ENCODE results near the gene TNNI3. TPM values are rescaled to one million over a fixed set of nuclear protein-coding genes. Genes with fewer than 3 reads are reported as not detected.

Gene TNNI3
- total and polyA plus RNA-seq, 9 of the 15 experiments (the other 6 are each of a cell fraction or from before 2014, with no cell fraction given) = 4.7 to 158 (median 42.0) TPM

DNA sequence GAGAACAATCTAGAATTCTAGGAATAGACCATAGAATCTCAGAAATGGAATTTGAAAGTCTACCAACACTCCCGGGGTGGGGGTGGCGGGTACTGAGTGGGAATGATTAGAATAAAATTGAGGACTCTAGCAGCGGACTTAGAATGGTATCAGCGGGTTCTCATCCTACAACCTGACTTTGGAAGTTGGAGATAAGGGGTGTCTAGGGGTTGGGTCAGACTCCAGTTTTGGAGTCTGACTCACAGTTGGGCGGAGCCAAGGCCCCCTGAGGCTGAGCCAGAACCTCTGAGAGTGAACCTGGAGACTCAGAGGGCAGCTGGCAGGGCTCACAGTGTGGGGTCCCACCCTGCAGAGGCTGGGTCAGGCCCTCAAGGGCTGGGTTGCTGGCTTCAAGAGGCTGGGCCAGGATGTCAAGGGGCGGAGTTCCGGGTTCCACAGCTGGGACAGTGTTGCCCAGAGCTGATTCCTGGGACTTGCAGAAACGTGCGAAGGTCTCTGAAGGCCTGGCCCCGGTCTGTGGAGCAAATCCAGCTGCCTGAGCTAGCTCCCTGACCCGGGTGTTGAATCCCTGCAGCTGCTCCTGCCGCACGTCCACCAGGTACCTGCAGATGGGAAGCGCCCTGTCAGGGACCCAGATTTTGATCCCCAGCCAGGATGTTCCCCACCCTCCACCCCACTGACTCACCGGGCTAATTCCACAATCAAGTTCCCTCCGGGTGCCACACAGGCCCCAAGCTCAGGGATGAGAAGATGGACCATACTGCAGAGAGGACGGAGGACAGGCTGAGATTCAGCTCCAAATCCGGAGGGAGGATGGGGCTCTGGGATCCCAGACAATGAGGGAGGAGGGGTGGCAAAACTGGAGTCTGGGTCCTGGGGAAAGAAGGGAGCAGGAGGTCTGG lies 1.6 kb upstream of the TNNI3 start (continued):
- TF ChIP-seq ZNF174 (CRISPR knock-in tag; IDR thresholded peaks at IDR 0.05) (no peak), SMAD2 (IDR thresholded peaks at IDR 0.05; ENCODE audit: low read depth, low read length) (no peak), ZNF75A (CRISPR knock-in tag; IDR thresholded peaks at IDR 0.05) (no peak), CBX3 (IDR thresholded peaks at IDR 0.05; ENCODE audit: borderline replicate concordance in 1 of 2, low read length in 2 of 2) (no peak), KDM4B (IDR thresholded peaks at IDR 0.05; ENCODE audit: borderline replicate concordance in 2 of 2, low read depth in 1 of 2) (no peak), SIN3B (IDR thresholded peaks at IDR 0.05; ENCODE audit: low read depth) (no peak), LEF1 (IDR thresholded peaks at IDR 0.05) (peak; percentile 73), CHD1 (IDR thresholded peaks at IDR 0.05; ENCODE audit: low read length) (no peak), NELFE (IDR thresholded peaks at IDR 0.05; ENCODE audit: insufficient read depth, insufficient read length) (no peak), GABPB1 (CRISPR knock-in tag; IDR thresholded peaks at IDR 0.05) (0 out of 2 replicates have a peak, but pooled peaks have one; percentile 37), DPF2 (IDR thresholded peaks at IDR 0.05) (peak; percentile 94), BCL6 (CRISPR knock-in tag; IDR thresholded peaks at IDR 0.05) (no peak), HNRNPLL (IDR thresholded peaks at IDR 0.05; ENCODE audit: low read depth, low read length, poor library complexity, severe bottlenecking) (no peak), NFIC (IDR thresholded peaks at IDR 0.05) (peak; percentile 50; the same call in 1 of the 2 replicates), TAF1 (IDR thresholded peaks at IDR 0.05; ENCODE audit: control insufficient read depth, extremely low read depth, insufficient read depth, low read length, severe bottlenecking) (peak; percentile 62), EGR1 (conservative IDR thresholded peaks at IDR 0.05) (0 out of 2 replicates have a peak, but pooled peaks have one; percentile 15)
- TF ChIP-seq, protein P1, sequence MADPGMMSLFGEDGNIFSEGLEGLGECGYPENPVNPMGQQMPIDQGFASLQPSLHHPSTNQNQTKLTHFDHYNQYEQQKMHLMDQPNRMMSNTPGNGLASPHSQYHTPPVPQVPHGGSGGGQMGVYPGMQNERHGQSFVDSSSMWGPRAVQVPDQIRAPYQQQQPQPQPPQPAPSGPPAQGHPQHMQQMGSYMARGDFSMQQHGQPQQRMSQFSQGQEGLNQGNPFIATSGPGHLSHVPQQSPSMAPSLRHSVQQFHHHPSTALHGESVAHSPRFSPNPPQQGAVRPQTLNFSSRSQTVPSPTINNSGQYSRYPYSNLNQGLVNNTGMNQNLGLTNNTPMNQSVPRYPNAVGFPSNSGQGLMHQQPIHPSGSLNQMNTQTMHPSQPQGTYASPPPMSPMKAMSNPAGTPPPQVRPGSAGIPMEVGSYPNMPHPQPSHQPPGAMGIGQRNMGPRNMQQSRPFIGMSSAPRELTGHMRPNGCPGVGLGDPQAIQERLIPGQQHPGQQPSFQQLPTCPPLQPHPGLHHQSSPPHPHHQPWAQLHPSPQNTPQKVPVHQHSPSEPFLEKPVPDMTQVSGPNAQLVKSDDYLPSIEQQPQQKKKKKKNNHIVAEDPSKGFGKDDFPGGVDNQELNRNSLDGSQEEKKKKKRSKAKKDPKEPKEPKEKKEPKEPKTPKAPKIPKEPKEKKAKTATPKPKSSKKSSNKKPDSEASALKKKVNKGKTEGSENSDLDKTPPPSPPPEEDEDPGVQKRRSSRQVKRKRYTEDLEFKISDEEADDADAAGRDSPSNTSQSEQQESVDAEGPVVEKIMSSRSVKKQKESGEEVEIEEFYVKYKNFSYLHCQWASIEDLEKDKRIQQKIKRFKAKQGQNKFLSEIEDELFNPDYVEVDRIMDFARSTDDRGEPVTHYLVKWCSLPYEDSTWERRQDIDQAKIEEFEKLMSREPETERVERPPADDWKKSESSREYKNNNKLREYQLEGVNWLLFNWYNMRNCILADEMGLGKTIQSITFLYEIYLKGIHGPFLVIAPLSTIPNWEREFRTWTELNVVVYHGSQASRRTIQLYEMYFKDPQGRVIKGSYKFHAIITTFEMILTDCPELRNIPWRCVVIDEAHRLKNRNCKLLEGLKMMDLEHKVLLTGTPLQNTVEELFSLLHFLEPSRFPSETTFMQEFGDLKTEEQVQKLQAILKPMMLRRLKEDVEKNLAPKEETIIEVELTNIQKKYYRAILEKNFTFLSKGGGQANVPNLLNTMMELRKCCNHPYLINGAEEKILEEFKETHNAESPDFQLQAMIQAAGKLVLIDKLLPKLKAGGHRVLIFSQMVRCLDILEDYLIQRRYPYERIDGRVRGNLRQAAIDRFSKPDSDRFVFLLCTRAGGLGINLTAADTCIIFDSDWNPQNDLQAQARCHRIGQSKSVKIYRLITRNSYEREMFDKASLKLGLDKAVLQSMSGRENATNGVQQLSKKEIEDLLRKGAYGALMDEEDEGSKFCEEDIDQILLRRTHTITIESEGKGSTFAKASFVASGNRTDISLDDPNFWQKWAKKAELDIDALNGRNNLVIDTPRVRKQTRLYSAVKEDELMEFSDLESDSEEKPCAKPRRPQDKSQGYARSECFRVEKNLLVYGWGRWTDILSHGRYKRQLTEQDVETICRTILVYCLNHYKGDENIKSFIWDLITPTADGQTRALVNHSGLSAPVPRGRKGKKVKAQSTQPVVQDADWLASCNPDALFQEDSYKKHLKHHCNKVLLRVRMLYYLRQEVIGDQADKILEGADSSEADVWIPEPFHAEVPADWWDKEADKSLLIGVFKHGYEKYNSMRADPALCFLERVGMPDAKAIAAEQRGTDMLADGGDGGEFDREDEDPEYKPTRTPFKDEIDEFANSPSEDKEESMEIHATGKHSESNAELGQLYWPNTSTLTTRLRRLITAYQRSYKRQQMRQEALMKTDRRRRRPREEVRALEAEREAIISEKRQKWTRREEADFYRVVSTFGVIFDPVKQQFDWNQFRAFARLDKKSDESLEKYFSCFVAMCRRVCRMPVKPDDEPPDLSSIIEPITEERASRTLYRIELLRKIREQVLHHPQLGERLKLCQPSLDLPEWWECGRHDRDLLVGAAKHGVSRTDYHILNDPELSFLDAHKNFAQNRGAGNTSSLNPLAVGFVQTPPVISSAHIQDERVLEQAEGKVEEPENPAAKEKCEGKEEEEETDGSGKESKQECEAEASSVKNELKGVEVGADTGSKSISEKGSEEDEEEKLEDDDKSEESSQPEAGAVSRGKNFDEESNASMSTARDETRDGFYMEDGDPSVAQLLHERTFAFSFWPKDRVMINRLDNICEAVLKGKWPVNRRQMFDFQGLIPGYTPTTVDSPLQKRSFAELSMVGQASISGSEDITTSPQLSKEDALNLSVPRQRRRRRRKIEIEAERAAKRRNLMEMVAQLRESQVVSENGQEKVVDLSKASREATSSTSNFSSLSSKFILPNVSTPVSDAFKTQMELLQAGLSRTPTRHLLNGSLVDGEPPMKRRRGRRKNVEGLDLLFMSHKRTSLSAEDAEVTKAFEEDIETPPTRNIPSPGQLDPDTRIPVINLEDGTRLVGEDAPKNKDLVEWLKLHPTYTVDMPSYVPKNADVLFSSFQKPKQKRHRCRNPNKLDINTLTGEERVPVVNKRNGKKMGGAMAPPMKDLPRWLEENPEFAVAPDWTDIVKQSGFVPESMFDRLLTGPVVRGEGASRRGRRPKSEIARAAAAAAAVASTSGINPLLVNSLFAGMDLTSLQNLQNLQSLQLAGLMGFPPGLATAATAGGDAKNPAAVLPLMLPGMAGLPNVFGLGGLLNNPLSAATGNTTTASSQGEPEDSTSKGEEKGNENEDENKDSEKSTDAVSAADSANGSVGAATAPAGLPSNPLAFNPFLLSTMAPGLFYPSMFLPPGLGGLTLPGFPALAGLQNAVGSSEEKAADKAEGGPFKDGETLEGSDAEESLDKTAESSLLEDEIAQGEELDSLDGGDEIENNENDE (IDR thresholded peaks at IDR 0.05; ENCODE audit: low read depth, low read length) = no peak
